Loucy (cell line): ENCODE measurements around the gene PTGDS.

Experiments used
- H2AFZ ChIP-seq: fragments of 200-600 bp; sonication (generic); 2 replicates; pipeline ENCODE4 v1.6.0; 2016; ENCODE audit warnings: antibody characterized with exemption, mild to moderate bottlenecking, low read length, moderate library complexity
- H3F3A ChIP-seq: fragments of 200-600 bp; 2 replicates; pipeline ENCODE4 v1.6.0; 2016; ENCODE audit warnings: antibody characterized with exemption, low read depth, mild to moderate bottlenecking
- H3K27me3 ChIP-seq: fragments of 200-600 bp; sonication (generic); 2 replicates; pipeline ENCODE4 v1.6.1; 2014; ENCODE audit warnings: low read length, mild to moderate bottlenecking; ENCODE audit not compliant: insufficient read depth, poor library complexity, severe bottlenecking
- H3K36me3 ChIP-seq: fragments of 200-600 bp; sonication (generic); 2 replicates; pipeline ENCODE4 v1.6.1; 2016; ENCODE audit warnings: low read length; ENCODE audit not compliant: insufficient read depth
- H3K4me1 ChIP-seq: fragments of 200-600 bp; sonication (generic); 2 replicates; pipeline ENCODE4 v1.5.1; 2014; ENCODE audit warnings: low read length, mild to moderate bottlenecking; ENCODE audit not compliant: insufficient read depth, poor library complexity, severe bottlenecking
- H3K4me2 ChIP-seq: fragments of 200-600 bp; sonication (generic); 2 replicates; pipeline ENCODE4 v1.6.0; 2014; ENCODE audit warnings: antibody characterized with exemption, low read length, low read depth, mild to moderate bottlenecking; ENCODE audit not compliant: poor library complexity, severe bottlenecking
- H3K4me3 ChIP-seq: fragments of 200-600 bp; sonication (generic); 2 replicates; pipeline ENCODE4 v1.5.1; 2014; ENCODE audit warnings: low read length, mild to moderate bottlenecking, mixed read lengths; ENCODE audit not compliant: poor library complexity, severe bottlenecking
- H3K79me2 ChIP-seq: fragments of 200-600 bp; sonication (generic); 2 replicates; pipeline ENCODE4 v1.6.1; 2014; ENCODE audit warnings: low read length; ENCODE audit not compliant: insufficient read depth
- H3K9ac ChIP-seq: fragments of 200-600 bp; sonication (generic); 2 replicates; pipeline ENCODE4 v1.6.0; 2014; ENCODE audit warnings: mild to moderate bottlenecking, low read depth, low read length, moderate library complexity; ENCODE audit not compliant: poor library complexity, severe bottlenecking
- H3K9me2 ChIP-seq: fragments of 200-600 bp; sonication (generic); replicated peaks from 2 replicates; pipeline ENCODE4 v1.6.1; 2016; ENCODE audit warnings: low read depth, low read length, mixed read lengths
- H3K9me3 ChIP-seq: fragments of 200-600 bp; sonication (generic); 2 replicates; pipeline ENCODE4 v1.6.1; 2014; ENCODE audit warnings: mild to moderate bottlenecking, antibody characterized with exemption, low read length, low read depth; ENCODE audit not compliant: insufficient read depth
- H4K20me1 ChIP-seq: fragments of 200-600 bp; sonication (generic); 2 replicates; pipeline ENCODE4 v1.6.0; 2014; ENCODE audit warnings: antibody characterized with exemption, low read length, mild to moderate bottlenecking; ENCODE audit not compliant: insufficient read depth, poor library complexity, severe bottlenecking
- CTCF ChIP-seq: fragments of 200-600 bp; sonication (generic); conservative IDR thresholded peaks from 2 replicates; pipeline ENCODE4 v1.5.1; 2014; ENCODE audit warnings: mild to moderate bottlenecking, antibody characterized with exemption, low read length
- EZH2phosphoT487 ChIP-seq: fragments of 200-600 bp; IDR thresholded peaks from 2 replicates; pipeline ENCODE4 v1.6.1; 2018; ENCODE audit warnings: antibody characterized with exemption, mild to moderate bottlenecking, moderate library complexity, borderline replicate concordance

PTGDS gene

GRCh38 chr9:136991993-136992818 is 14.9 kb downstream of the PTGDS start, which contains the start of gene PAXX:
Gene PAXX, plus strand, starts transcription at chr9:136992422. Its CDS starts 22 bp downstream, at chr9:136992444.
- no peak for TF ChIP-seq EZH2phosphoT487
- TF ChIP-seq CTCF = no peak
- H3K4me1 ChIP-seq = peaks cover 15% of the 10 kb centered on the region

GRCh38 chr9:136992819-136993369 is 15.6 kb downstream of the PTGDS start:
- Histone ChIP-seq H3K4me2 (peak overlapping the region; percentile 92), H3K36me3 (no peaks in the 10 kb centered on the region), H3K9ac (peak overlapping the region; percentile 85), H3F3A (no peaks in the 10 kb centered on the region), H3K27me3 (no peaks in the 10 kb centered on the region), H3K79me2 (peaks cover 18% of the 10 kb centered on the region), H3K9me2 (no peaks in the 10 kb centered on the region), H4K20me1 (peaks cover 12% of the 10 kb centered on the region), H3K9me3 (no peaks in the 10 kb centered on the region), H3K4me3 (peak overlapping the region; percentile 89), H3K4me1 (peaks cover 15% of the 10 kb centered on the region), H2AFZ (peak overlapping the region; percentile 88; the same call in 1 of the 2 replicates)
- TF ChIP-seq CTCF = peak; percentile 33; the same call in 1 of the 2 replicates
- no peak for TF ChIP-seq EZH2phosphoT487

More at GRCh38 chr9:136991993-136992818, 14.9 kb downstream of the PTGDS start, which contains the start of gene PAXX:
- Histone ChIP-seq H3K9ac (peak within 1 kb of the TSS; percentile 85), H3K79me2 (peaks cover 18% of the 10 kb centered on the region), H4K20me1 (peaks cover 12% of the 10 kb centered on the region), H3K27me3 (no peaks in the 10 kb centered on the region), H3K4me2 (peak within 1 kb of the TSS; percentile 92), H3K9me3 (no peaks in the 10 kb centered on the region), H3K9me2 (no peaks in the 10 kb centered on the region), H3K36me3 (no peaks in the 10 kb centered on the region), H3F3A (no peaks in the 10 kb centered on the region), H3K4me3 (peak within 1 kb of the TSS; percentile 89), H2AFZ (peak within 1 kb of the TSS; percentile 88; the same call in 1 of the 2 replicates)

GRCh38 chr9:136994180-136994887 is 17.0 kb downstream of the PTGDS start:
- Histone ChIP-seq H3K4me1 (peaks cover 15% of the 10 kb centered on the region), H3K9me2 (no peaks in the 10 kb centered on the region), H3K4me3 (no peak overlapping the region), H2AFZ (no peak overlapping the region), H3K9ac (peak overlapping the region; percentile 85), H3K9me3 (no peaks in the 10 kb centered on the region), H3F3A (no peaks in the 10 kb centered on the region), H4K20me1 (peaks cover 12% of the 10 kb centered on the region), H3K36me3 (no peaks in the 10 kb centered on the region), H3K27me3 (no peaks in the 10 kb centered on the region), H3K4me2 (peak overlapping the region; percentile 92), H3K79me2 (peaks cover 18% of the 10 kb centered on the region)
- TF ChIP-seq CTCF (no peak), EZH2phosphoT487 (no peak)
